Kidney (tissue), 14 donors: Measurements from ENCODE around the gene R3HDM1. TPM values are rescaled to one million over a fixed set of nuclear protein-coding genes. Genes with fewer than 3 reads are reported as not detected.
"Not testable (repeated sequence)": the region's sequence is repeated elsewhere in the genome, so short reads cannot be mapped to it uniquely, and the experiment has no call there.

Source experiments
- DNase-seq, 5 donors: peaks; one replicate each; pipeline ENCODE4 v3.0.0-alpha.2; 2013 to 2020
- FAIRE-seq: peaks from 2 replicates; lab custom pipeline; 2012; peaks lifted over from hg19 to GRCh38; lab: Jason Lieb, UNC
- H3K27ac ChIP-seq, 2 donors: one replicate each; pipeline ENCODE4 v1.7.0; 2013; ENCODE audit warnings: low read depth in 2 of 2, low read length in 2 of 2, inconsistent platforms in 1 of 2
- H3K27me3 ChIP-seq: one replicate; pipeline ENCODE4 v1.7.1; 2013; ENCODE audit warnings: low read length, inconsistent platforms; ENCODE audit not compliant: control insufficient read depth, insufficient read depth
- H3K36me3 ChIP-seq, 3 donors: one replicate each; pipeline versions ENCODE4 v1.7.0 to v1.7.1; 2013; ENCODE audit warnings: low read length in 3 of 3, control low read depth in 1 of 3, inconsistent platforms in 1 of 3; ENCODE audit not compliant: insufficient read depth in 3 of 3, control insufficient read depth in 2 of 3
- H3K4me1 ChIP-seq, 3 donors: one replicate each; pipeline versions ENCODE4 v1.7.0 to v1.7.1; 2013; ENCODE audit warnings: low read length in 3 of 3, inconsistent platforms in 1 of 3, low read depth in 1 of 3; ENCODE audit not compliant: control insufficient read depth in 2 of 3, insufficient read depth in 2 of 3
- H3K4me3 ChIP-seq, 3 donors: one replicate each; pipeline versions ENCODE4 v1.7.0 to v1.8.1; 2013; ENCODE audit warnings: low read length in 3 of 3, control low read depth in 1 of 3, inconsistent platforms in 1 of 3
- H3K9ac ChIP-seq, 3 donors: one replicate each; pipeline versions ENCODE4 v1.7.0 to v1.7.1; 2013; ENCODE audit warnings: low read length in 3 of 3, control low read depth in 1 of 3, inconsistent platforms in 1 of 3
- H3K9me3 ChIP-seq, 3 donors: one replicate each; pipeline versions ENCODE4 v1.7.0 to v1.7.1; 2013; ENCODE audit warnings: low read length in 3 of 3, control low read depth in 1 of 3, inconsistent platforms in 1 of 3; ENCODE audit not compliant: control insufficient read depth in 2 of 3, insufficient read depth in 1 of 3
- CTCF ChIP-seq: IDR thresholded peaks from 3 replicates; pipeline ENCODE4 v1.5.1; 2012; ENCODE audit warnings: mild to moderate bottlenecking, moderate library complexity, borderline replicate concordance; ENCODE audit not compliant: insufficient read depth; ENCODE audit errors: extremely low read depth
- intact Hi-C: fragments of 100-400 bp; cut with DNase I; formaldehyde crosslinking; loops from one replicate; pipeline ENCODE4 v1.11.1; 2022
- polyA plus RNA-seq: library from polyadenylated mRNA; stranded (reverse); fragments of 350-450 nt; fragmentation: Illumina TruSeq; extraction: RNeasy Lipid Tissue Mini Kit (QIAGEN cat#74804); gene quantifications from one replicate; pipeline ENCODE4 v1.2.3, GENCODE V29; 2014; ENCODE audit warnings: low read depth, low replicate concordance; ENCODE audit not compliant: insufficient read depth
- total RNA-seq: library from RNA; stranded (reverse); fragmentation: NEBNext Ultra II Directional; extraction: Animal tissue kit (Norgen Biotek cat#: 25700); gene quantifications from one replicate; pipeline ENCODE4 v1.2.1, GENCODE V29; 2021
- donor health status: control.
- donor health status: control.
- donor health status: control.
- donor health status: control.
- donor health status: control.
- donor health status: DM: yes; HTN: yes; CAD: no.
- donor health status: Normal renal cell carcinoma (clear cell type).

Gene R3HDM1
- total and polyA plus RNA-seq, 2 donors from 2014 or later = 9.2 to 31.8 TPM

GRCh38 chr2:135708159-135708558, 176.9 kb downstream of the R3HDM1 start:
- Histone ChIP-seq H3K27ac (no peak overlapping the region), H3K36me3 (no peaks in the 10 kb centered on the region), H3K9ac (no peak overlapping the region), H3K4me3 (no peak overlapping the region), H3K9me3 (no peaks in the 10 kb centered on the region), H3K27me3 (no peaks in the 10 kb centered on the region), H3K4me1 (no peaks in the 10 kb centered on the region)
- FAIRE-seq = no peak
- intact Hi-C loops = no loop called here
- no peak for DNase-seq
- TF ChIP-seq CTCF = no peak

- Histone ChIP-seq H3K4me1 (no peaks in the 10 kb centered on the region), H3K9ac (no peak overlapping the region), H3K9me3 (no peaks in the 10 kb centered on the region), H3K27me3 (no peaks in the 10 kb centered on the region), H3K27ac (no peak overlapping the region), H3K4me3 (no peak overlapping the region), H3K36me3 (no peaks in the 10 kb centered on the region)
- DNase-seq (peak in 4 of 5 donors; percentile 53 to 71 (median 62)), FAIRE-seq (no peak)
- intact Hi-C loops = loop anchor here (5.0 kb wide), 1 partner anchor 708 kb away; no protein-coding TSS in a partner anchor
- peak; percentile 97 for TF ChIP-seq CTCF
These were observed 178.7 kb downstream of the R3HDM1 start for GRCh38 chr2:135709992-135710391.

DNA sequence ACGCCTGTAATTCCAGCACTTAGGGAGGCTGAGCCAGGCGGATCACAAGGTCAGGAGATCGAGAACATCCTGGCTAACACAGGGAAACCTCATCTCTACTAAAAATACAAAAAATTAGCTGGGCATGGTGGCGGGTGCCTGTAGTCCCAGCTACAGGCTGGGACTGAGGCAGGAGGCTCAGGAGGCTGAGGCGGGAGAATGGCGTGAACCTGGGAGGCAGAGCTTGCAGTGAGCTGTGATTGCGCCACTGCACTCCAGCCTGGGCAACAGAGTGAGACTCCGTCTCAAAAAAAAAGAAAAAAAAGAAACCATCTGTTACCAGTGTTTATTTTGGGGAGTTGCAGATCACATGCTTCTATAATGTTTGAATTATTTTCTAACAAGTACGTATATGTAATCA, 183.8 kb downstream of the R3HDM1 start:
- H3K36me3 ChIP-seq, H3K9me3 ChIP-seq, intact Hi-C loops, H3K9ac ChIP-seq, H3K27ac ChIP-seq, H3K4me1 ChIP-seq, FAIRE-seq, H3K4me3 ChIP-seq, DNase-seq, H3K27me3 ChIP-seq: not testable (repeated sequence)

- Histone ChIP-seq H3K36me3 (peaks cover 0 to 8% (median 0%) of the 10 kb centered on the region in 3 donors), H3K27me3 (no peaks in the 10 kb centered on the region), H3K9me3 (no peaks in the 10 kb centered on the region), H3K4me3 (no peak overlapping the region), H3K9ac (no peak overlapping the region), H3K27ac (no peak overlapping the region), H3K4me1 (no peaks in the 10 kb centered on the region)
- FAIRE-seq (no peak), DNase-seq (peak in 1 of 5 donors; percentile 12)
- no peak for TF ChIP-seq CTCF
- intact Hi-C loops = no loop called here
These were observed 196.9 kb downstream of the R3HDM1 start for GRCh38 chr2:135728064-135728743.
